Measurements from ENCODE around the gene ACO1.
"Not testable (repeated sequence)": the region's sequence is repeated elsewhere in the genome, so short reads cannot be mapped to it uniquely, and the experiment has no call there.

ACO1 gene

GRCh38 chr9:32384364-32385151, at the start of gene ACO1:
Gene ACO1, plus strand, starts transcription at chr9:32384643. Its CDS starts 20,864 bp downstream, at chr9:32405507.
- DNase-seq = peak; percentile 94

DNA sequence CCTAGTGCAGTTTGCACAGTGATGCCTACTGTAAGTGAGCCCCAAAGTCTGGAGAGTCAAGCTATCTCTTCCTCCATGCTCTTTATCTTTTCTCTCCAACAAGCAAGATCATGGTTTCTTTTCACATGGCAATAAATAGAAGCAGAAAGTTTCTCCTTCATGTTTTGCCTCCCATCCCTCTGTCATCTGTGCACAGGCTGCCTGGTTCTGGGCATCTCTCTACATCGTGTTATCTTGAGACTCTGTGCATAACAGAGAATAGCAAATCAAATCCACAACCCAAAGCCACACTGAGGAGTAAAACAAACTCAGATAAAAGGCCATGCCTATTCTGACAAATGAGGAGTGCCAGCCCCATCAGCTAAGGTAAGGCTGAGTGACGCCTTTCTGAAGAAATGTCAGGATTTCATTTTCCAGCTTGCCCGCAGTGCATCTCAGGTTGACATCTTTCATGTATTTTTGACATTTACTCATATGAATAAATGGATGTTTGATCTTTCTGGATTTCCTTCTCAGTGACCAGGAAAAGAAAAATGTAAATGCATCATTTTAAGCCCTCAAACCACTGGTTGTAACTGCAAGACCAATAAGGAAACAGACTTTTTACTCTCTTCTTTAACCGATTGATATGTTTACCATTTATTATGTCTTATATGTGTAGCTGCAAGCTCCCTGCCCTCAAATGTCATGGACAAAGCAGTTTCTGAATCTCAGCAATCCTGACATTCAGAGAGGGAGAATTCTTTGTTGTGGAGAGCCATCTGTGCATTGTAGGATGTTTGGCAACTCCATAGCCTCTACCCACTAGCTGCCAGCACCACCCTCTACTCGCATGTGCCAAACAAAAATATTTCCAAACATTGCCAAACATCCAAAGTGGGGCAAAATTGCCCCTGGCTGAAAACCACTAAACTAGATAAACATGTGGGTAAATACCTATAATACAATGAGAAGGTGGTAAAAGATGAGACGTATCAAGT, 49.2 kb upstream of the ACO1 start:
- no peak for DNase-seq

DNA sequence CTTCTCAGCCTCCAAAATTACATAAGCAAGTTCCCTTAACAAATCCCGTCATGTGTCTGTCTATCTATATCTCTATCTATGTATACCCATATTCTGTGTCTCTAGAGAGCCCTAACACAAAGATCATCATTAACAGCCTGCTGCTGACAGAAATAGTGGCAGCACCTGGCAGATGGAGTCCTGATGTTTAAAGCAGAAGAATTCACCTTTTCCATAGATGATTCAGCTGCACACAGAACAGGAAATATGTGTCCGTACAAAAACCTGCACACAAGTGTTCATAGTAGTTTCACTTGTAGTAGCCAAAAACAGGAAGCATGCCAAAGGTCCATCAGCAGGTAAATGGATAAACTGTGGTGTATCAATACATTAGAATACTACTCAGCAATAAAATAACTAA, 45.0 kb upstream of the ACO1 start:
- no peak for DNase-seq

- DNase-seq = no peak
Observed at GRCh38 chr9:32340361-32340760, 44.1 kb upstream of the ACO1 start.

GRCh38 chr9:32344551-32345182, 39.8 kb upstream of the ACO1 start:
- no peak for DNase-seq

- no peak for DNase-seq
Observed at GRCh38 chr9:32345243-32345642, 39.2 kb upstream of the ACO1 start.

DNA sequence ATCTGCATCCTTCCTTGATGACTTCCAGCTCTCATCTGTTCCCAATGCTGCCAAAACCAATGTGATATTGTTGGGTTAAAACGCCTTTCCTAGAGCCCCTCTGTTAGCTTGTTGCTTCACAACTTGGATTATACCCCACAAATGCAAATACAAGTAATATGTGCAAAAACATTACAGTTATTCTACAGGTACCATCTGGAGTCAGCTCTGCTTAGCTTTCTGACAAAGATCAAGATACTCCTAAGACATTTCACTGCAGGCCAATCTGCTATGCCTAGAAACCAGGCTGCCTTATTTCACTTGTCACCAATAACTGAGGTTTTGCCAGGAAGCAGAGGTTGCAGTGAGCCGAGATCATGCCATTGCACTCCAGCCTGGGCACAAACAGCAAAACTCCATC, 36.9 kb upstream of the ACO1 start:
- no peak for DNase-seq

GRCh38 chr9:32348106-32348695, 36.2 kb upstream of the ACO1 start:
- peak; percentile 29 for DNase-seq

DNA sequence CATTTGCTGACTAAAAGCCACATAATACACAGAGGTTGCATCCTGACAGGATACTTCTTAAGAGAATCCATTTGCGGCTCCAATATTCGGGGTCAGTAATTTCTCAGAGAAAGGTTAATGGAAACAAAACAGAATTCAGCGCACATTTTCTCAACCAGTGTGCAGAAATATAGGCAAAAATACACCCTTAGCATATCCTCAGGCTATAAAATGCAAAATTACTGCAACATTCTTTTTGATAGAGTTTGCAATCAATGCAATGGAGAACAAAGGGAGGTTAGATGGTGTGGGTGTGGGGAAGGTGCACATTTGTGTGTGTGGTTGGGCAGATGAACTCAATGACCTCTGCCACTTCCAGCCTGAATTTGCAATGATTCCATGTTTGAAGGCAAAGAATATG, 35.4 kb upstream of the ACO1 start:
- peak; percentile 53 for DNase-seq

GRCh38 chr9:32350682-32351081, 33.8 kb upstream of the ACO1 start:
- DNase-seq = peak; percentile 63

- DNase-seq = no peak
Observed at GRCh38 chr9:32351845-32352244, 32.6 kb upstream of the ACO1 start.

DNA sequence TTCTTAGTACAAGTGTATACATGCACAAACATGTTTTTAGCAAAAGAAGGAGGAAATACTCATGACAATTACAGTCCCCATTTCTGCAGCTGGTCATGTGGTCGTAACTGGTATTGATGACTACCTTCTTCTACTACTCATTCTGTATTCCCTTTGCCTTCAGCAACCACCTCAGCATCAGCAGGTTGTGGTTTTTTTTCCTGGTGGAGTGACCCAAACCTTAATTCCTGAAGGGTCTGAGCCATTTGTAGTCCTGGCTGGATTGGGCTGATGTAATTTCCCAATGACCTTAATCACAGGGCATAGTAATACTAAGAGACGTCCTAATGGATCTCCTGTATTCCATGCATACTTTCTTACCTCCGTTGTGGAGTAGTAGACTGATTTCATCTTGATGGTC, 31.0 kb upstream of the ACO1 start:
- not testable (repeated sequence) for DNase-seq

GRCh38 chr9:32359452-32359851, 25.0 kb upstream of the ACO1 start:
- no peak for DNase-seq

GRCh38 chr9:32360983-32361673, 23.3 kb upstream of the ACO1 start:
- DNase-seq = no peak

DNA sequence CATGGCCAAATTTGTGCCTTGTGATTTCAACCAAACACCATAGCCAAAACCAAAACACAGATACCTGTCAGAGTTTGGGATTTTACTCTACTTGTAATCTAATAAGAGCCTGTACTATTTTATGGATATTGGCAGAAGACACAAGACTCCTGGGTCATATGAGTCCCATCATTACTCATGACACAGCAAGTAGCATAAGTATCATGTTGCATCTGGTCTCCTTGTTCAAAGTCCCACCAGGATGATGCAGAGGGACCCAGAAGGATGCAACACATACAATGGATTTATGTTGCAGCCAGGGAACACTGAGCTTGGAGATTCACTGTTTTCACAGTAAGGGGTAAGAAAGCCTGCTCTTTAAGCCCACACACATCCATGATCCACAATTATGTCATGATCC, 13.2 kb upstream of the ACO1 start:
- DNase-seq = no peak

- DNase-seq = no peak
Observed at GRCh38 chr9:32371679-32372078, 12.8 kb upstream of the ACO1 start.

GRCh38 chr9:32376285-32376684, 8.2 kb upstream of the ACO1 start:
- DNase-seq = no peak

- peak; percentile 87 for DNase-seq
Observed at GRCh38 chr9:32378496-32378895, 5.9 kb upstream of the ACO1 start.

DNA sequence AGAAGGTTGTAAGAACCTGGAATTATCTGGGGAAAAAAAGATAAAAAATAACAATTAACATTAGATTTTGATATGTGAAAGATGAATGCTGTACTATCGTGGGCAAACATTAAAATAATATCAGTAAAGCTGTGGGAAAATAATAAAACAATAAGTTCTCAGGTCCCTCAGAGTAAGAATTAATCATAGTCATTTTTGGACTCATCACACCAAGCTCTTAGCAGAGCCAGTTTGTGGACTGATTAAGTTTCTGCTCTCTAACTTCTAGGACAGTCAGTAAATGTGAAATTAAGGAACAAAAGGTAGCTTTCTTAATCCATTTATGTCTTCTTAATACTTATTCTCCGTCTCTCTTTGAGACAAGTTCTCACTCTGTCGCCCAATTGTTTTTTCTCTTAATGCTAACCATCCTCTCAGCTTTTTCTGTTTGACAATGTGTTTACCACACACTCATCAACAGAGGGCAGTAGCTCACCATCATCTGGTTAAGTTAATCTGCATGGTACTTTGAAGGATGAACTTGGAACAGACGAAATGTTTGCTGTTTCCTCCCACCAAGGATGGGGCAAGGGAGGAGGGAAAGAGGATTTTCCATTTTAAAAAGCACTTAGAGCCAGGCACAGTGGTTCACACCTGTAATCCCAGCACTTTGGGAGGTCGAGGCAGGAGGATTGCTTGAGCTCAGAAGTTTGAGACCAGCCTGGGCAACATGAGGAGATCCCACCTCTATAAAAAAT, 5.3 kb upstream of the ACO1 start:
- DNase-seq = peak; percentile 91

- DNase-seq = no peak
Observed at GRCh38 chr9:32380944-32381343, 3.5 kb upstream of the ACO1 start.

DNA sequence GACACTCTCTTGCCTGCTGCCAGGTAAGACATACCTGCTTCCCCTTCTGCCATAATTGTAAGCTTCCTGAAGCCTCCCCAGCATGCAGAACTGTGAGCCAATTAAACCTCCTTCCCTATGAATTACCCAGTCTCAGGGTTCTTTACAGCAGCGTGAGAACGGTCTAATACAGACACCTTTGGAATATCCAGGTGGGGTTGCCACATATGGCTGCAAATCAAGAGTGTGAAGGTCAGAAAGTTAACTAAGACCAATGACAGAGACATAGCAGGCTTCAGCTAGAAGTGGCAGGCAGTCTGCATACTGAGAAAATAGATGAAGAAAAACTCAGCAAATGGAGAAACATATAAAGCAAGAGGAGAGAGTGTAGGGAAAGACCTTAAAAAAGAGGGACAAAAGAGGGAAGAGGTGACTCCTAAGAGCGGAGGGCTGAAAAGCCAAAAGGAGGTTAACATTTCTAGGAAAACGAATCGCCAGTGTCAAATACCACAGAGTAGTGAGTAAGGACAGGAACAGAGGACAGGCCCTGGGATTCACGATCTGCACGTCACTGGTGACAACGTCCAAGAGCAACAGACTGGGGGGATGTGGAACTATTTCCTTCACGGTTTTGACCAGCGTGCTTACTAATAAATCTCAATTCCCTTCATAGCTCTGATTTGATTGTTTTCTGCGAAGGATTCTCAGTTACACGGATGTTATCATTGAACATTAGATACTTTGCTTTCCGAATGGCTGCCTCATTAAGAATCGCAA, 1.7 kb upstream of the ACO1 start:
- no peak for DNase-seq

Measured in eye (tissue), 1 donor.